ENCODE data around the gene DDX42.
"Not testable (repeated sequence)": the region's sequence is repeated elsewhere in the genome, so short reads cannot be mapped to it uniquely, and the experiment has no call there.

The DDX42 gene

GRCh38 chr17:63775420-63775819, 1.4 kb downstream of the DDX42 start:
- no peak for DNase-seq (ENCODE audit: low read depth in 2 of 2)

GRCh38 chr17:63780507-63780906, 6.5 kb downstream of the DDX42 start:
- no peak for DNase-seq (ENCODE audit: low read depth in 2 of 2)

GRCh38 chr17:63780928-63781327, 7.0 kb downstream of the DDX42 start:
- DNase-seq (ENCODE audit: low read depth in 2 of 2): no peak

GRCh38 chr17:63783522-63783921, 9.6 kb downstream of the DDX42 start:
- no peak for DNase-seq (ENCODE audit: low read depth in 2 of 2)

GRCh38 chr17:63785556-63785955, 11.6 kb downstream of the DDX42 start:
- no peak for DNase-seq (ENCODE audit: low read depth in 2 of 2)

GRCh38 chr17:63786117-63786516, 12.1 kb downstream of the DDX42 start:
- DNase-seq (ENCODE audit: low read depth in 2 of 2): no peak

- DNase-seq (ENCODE audit: low read depth in 2 of 2): no peak
Measured at GRCh38 chr17:63786971-63787711, 13.2 kb downstream of the DDX42 start.

GRCh38 chr17:63790057-63790456, 16.1 kb downstream of the DDX42 start:
- no peak for DNase-seq (ENCODE audit: low read depth in 2 of 2)

GRCh38 chr17:63792055-63792729, 18.2 kb downstream of the DDX42 start:
- no peak for DNase-seq (ENCODE audit: low read depth in 2 of 2)

- not testable (repeated sequence) for DNase-seq (ENCODE audit: low read depth in 2 of 2)
Measured at GRCh38 chr17:63796375-63796774, 22.4 kb downstream of the DDX42 start.

GRCh38 chr17:63798572-63799106, 24.7 kb downstream of the DDX42 start:
- DNase-seq (ENCODE audit: low read depth in 2 of 2): no peak

GRCh38 chr17:63800783-63801182, 26.8 kb downstream of the DDX42 start:
- DNase-seq (ENCODE audit: low read depth in 2 of 2): no peak

- DNase-seq (ENCODE audit: low read depth in 2 of 2): no peak
Measured at GRCh38 chr17:63804328-63804727, 30.4 kb downstream of the DDX42 start.

- no peak for DNase-seq (ENCODE audit: low read depth in 2 of 2)
Measured at GRCh38 chr17:63805591-63805990, 31.6 kb downstream of the DDX42 start.

- no peak for DNase-seq (ENCODE audit: low read depth in 2 of 2)
Measured at GRCh38 chr17:63809970-63810369, 36.0 kb downstream of the DDX42 start.

GRCh38 chr17:63816123-63816522, 42.2 kb downstream of the DDX42 start:
- DNase-seq (ENCODE audit: low read depth in 2 of 2): no peak

- DNase-seq (ENCODE audit: low read depth in 2 of 2): no peak
Measured at GRCh38 chr17:63816669-63817068, 42.7 kb downstream of the DDX42 start.

GRCh38 chr17:63817736-63818385, 43.9 kb downstream of the DDX42 start:
- DNase-seq (ENCODE audit: low read depth in 2 of 2): no peak

GRCh38 chr17:63819131-63819530, 45.2 kb downstream of the DDX42 start:
- DNase-seq (ENCODE audit: low read depth in 2 of 2): no peak

GRCh38 chr17:63819585-63820537, 45.9 kb downstream of the DDX42 start:
- no peak for DNase-seq (ENCODE audit: low read depth in 2 of 2)

- no peak for DNase-seq (ENCODE audit: low read depth in 2 of 2)
Measured at GRCh38 chr17:63820963-63821561, 47.1 kb downstream of the DDX42 start.

Measured in stimulated activated CD8-positive, alpha-beta memory T cell treated with anti-CD3 and anti-CD28 coated beads, Interleukin-2, amount 100 ng/mL, for 1 hour (primary cell).